Testis (tissue), 2 donors: ENCODE data around the gene LDAH.

Source experiments
- POLR2A ChIP-seq: fragments of 450-650 bp; IDR thresholded peaks from one replicate; pipeline ENCODE4 v1.6.1; 2017; ENCODE audit warnings: antibody characterized with exemption, mild to moderate bottlenecking, moderate library complexity
- TF ChIP-seq, protein P1 (sequence below), 3 experiments: fragments of 450-650 bp in 2 of 3; fragments of 200-600 bp in 1 of 3; sonication (generic) in 1 of 3; IDR thresholded peaks; one replicate each; pipeline ENCODE4 v1.5.1; 2016 to 2019; ENCODE audit warnings: antibody characterized with exemption in 3 of 3, mild to moderate bottlenecking in 2 of 3, moderate library complexity in 1 of 3

- TF ChIP-seq, protein P1, sequence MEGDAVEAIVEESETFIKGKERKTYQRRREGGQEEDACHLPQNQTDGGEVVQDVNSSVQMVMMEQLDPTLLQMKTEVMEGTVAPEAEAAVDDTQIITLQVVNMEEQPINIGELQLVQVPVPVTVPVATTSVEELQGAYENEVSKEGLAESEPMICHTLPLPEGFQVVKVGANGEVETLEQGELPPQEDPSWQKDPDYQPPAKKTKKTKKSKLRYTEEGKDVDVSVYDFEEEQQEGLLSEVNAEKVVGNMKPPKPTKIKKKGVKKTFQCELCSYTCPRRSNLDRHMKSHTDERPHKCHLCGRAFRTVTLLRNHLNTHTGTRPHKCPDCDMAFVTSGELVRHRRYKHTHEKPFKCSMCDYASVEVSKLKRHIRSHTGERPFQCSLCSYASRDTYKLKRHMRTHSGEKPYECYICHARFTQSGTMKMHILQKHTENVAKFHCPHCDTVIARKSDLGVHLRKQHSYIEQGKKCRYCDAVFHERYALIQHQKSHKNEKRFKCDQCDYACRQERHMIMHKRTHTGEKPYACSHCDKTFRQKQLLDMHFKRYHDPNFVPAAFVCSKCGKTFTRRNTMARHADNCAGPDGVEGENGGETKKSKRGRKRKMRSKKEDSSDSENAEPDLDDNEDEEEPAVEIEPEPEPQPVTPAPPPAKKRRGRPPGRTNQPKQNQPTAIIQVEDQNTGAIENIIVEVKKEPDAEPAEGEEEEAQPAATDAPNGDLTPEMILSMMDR (IDR thresholded peaks at IDR 0.05), result no peak
- no peak for TF ChIP-seq POLR2A
Observed at GRCh38 chr2:20706217-20706616, 116.7 kb downstream of the LDAH start.
